ENCODE data around the gene ATF5. TPM values are rescaled to one million over a fixed set of nuclear protein-coding genes. Genes with fewer than 3 reads are reported as not detected.

ATF5 gene
- 4.2 and 19.0 TPM in 2 replicates for total RNA-seq (2014; rRNA removed; shearing (Covaris generic); ENCODE audit: low replicate concordance)

- Histone ChIP-seq H3K27me3 (no peaks in the 10 kb centered on the region), H3K4me3 (peak within 1 kb of the TSS; percentile 97), H3K9me3 (no peaks in the 10 kb centered on the region), H3K36me3 (peaks cover 61% of the 10 kb centered on the region)
- peak; percentile 92 for DNase-seq
Observed at GRCh38 chr19:49929121-49929610, at the start of gene ATF5, which contains the start of gene NUP62. ATF5 (plus strand) TSS chr19:49929205; CDS start chr19:49930851, 1,646 bp downstream. NUP62 (minus strand) TSS chr19:49929504; CDS start chr19:49909807, 19,697 bp downstream.

- H3K27me3 ChIP-seq = no peaks in the 10 kb centered on the region
Observed at GRCh38 chr19:49879243-49879963, 49.6 kb upstream of the ATF5 start.

GRCh38 chr19:49880162-49880869 lies 48.7 kb upstream of the ATF5 start:
- Histone ChIP-seq H3K27me3 (no peaks in the 10 kb centered on the region), H3K4me3 (no peak overlapping the region), H3K9me3 (no peaks in the 10 kb centered on the region), H3K36me3 (peaks cover 68% of the 10 kb centered on the region)
- DNase-seq = no peak

More at GRCh38 chr19:49879243-49879963, 49.6 kb upstream of the ATF5 start:
- DNase-seq = no peak
- H3K4me3 ChIP-seq = no peak overlapping the region
- H3K36me3 ChIP-seq = peaks cover 67% of the 10 kb centered on the region
- no peaks in the 10 kb centered on the region for H3K9me3 ChIP-seq

GRCh38 chr19:49881186-49881585 lies 47.8 kb upstream of the ATF5 start:
- H3K36me3 ChIP-seq = peaks cover 66% of the 10 kb centered on the region
- no peaks in the 10 kb centered on the region for H3K9me3 ChIP-seq
- DNase-seq = no peak
- no peaks in the 10 kb centered on the region for H3K27me3 ChIP-seq
- H3K4me3 ChIP-seq = no peak overlapping the region

- H3K9me3 ChIP-seq = no peaks in the 10 kb centered on the region
- no peaks in the 10 kb centered on the region for H3K27me3 ChIP-seq
- H3K36me3 ChIP-seq = peaks cover 64% of the 10 kb centered on the region
- no peak overlapping the region for H3K4me3 ChIP-seq
- no peak for DNase-seq
Observed at GRCh38 chr19:49881672-49882394, 47.2 kb upstream of the ATF5 start.

- no peak for DNase-seq
- Histone ChIP-seq H3K4me3 (no peak overlapping the region), H3K27me3 (no peaks in the 10 kb centered on the region), H3K9me3 (no peaks in the 10 kb centered on the region), H3K36me3 (peaks cover 64% of the 10 kb centered on the region)
Observed at GRCh38 chr19:49882643-49883042, 46.4 kb upstream of the ATF5 start.

GRCh38 chr19:49883094-49883493 lies 45.9 kb upstream of the ATF5 start:
- Histone ChIP-seq H3K27me3 (no peaks in the 10 kb centered on the region), H3K36me3 (peaks cover 64% of the 10 kb centered on the region), H3K4me3 (no peak overlapping the region), H3K9me3 (no peaks in the 10 kb centered on the region)
- DNase-seq = no peak

GRCh38 chr19:49884109-49884508 lies 44.9 kb upstream of the ATF5 start:
- no peak for DNase-seq
- peaks cover 56% of the 10 kb centered on the region for H3K36me3 ChIP-seq
- no peaks in the 10 kb centered on the region for H3K27me3 ChIP-seq
- no peak overlapping the region for H3K4me3 ChIP-seq
- H3K9me3 ChIP-seq = no peaks in the 10 kb centered on the region

GRCh38 chr19:49884760-49885159 lies 44.2 kb upstream of the ATF5 start:
- no peak for DNase-seq
- Histone ChIP-seq H3K9me3 (no peaks in the 10 kb centered on the region), H3K36me3 (peaks cover 51% of the 10 kb centered on the region), H3K4me3 (no peak overlapping the region), H3K27me3 (no peaks in the 10 kb centered on the region)

GRCh38 chr19:49887037-49887664 lies 41.9 kb upstream of the ATF5 start:
- Histone ChIP-seq H3K27me3 (no peaks in the 10 kb centered on the region), H3K9me3 (no peaks in the 10 kb centered on the region), H3K4me3 (no peak overlapping the region), H3K36me3 (peaks cover 27% of the 10 kb centered on the region)
- DNase-seq = no peak

GRCh38 chr19:49887665-49888509 lies 41.1 kb upstream of the ATF5 start:
- peaks cover 20% of the 10 kb centered on the region for H3K36me3 ChIP-seq
- DNase-seq = no peak
- H3K27me3 ChIP-seq = no peaks in the 10 kb centered on the region
- H3K9me3 ChIP-seq = no peaks in the 10 kb centered on the region
- no peak overlapping the region for H3K4me3 ChIP-seq

- DNase-seq = no peak
- Histone ChIP-seq H3K27me3 (no peaks in the 10 kb centered on the region), H3K36me3 (peaks cover 14% of the 10 kb centered on the region), H3K4me3 (no peak overlapping the region), H3K9me3 (no peaks in the 10 kb centered on the region)
Observed at GRCh38 chr19:49888510-49888824, 40.5 kb upstream of the ATF5 start.

GRCh38 chr19:49889038-49889686 lies 39.8 kb upstream of the ATF5 start:
- H3K36me3 ChIP-seq = peaks cover 10% of the 10 kb centered on the region
- no peaks in the 10 kb centered on the region for H3K9me3 ChIP-seq
- H3K27me3 ChIP-seq = no peaks in the 10 kb centered on the region
- DNase-seq = no peak
- no peak overlapping the region for H3K4me3 ChIP-seq

GRCh38 chr19:49889687-49890348 lies 39.2 kb upstream of the ATF5 start:
- H3K4me3 ChIP-seq = no peak overlapping the region

More at GRCh38 chr19:49889687-49890348, 39.2 kb upstream of the ATF5 start:
- peaks cover 3% of the 10 kb centered on the region for H3K36me3 ChIP-seq
- no peaks in the 10 kb centered on the region for H3K27me3 ChIP-seq
- H3K9me3 ChIP-seq = no peaks in the 10 kb centered on the region
- DNase-seq = no peak

All from MG63 (cell line).